Adrenal gland (tissue), 12 donors: ENCODE data around the gene GLIS1. TPM values are rescaled to one million over a fixed set of nuclear protein-coding genes. Genes with fewer than 3 reads are reported as not detected.

Experiments
- DNase-seq, 7 donors: peaks; one replicate each; pipeline ENCODE4 v3.0.0-alpha.2; 2019 to 2020
- H3K27ac ChIP-seq, 5 donors: fragments of 200-600 bp; sonication (generic) in 4 of 5; 1 replicate in 3 of 5; 2 replicates in 2 of 5; pipeline versions ENCODE4 v1.5.1 to v1.8.0; 2016 to 2020; ENCODE audit warnings: mild to moderate bottlenecking in 1 of 5
- H3K27me3 ChIP-seq: fragments of 200-600 bp; 2 replicates; pipeline ENCODE4 v1.8.0; 2021
- H3K36me3 ChIP-seq, 2 donors: fragments of 200-600 bp; replicated peaks in 1 of 2; 1 replicate in 1 of 2; 2 replicates in 1 of 2; pipeline versions ENCODE4 v1.5.1 to v1.8.0; 2018 to 2022
- H3K4me1 ChIP-seq, 2 donors: fragments of 200-600 bp; replicated peaks in 1 of 2; 1 replicate in 1 of 2; 2 replicates in 1 of 2; pipeline versions ENCODE4 v1.5.1 to v1.8.0; 2018 to 2021
- H3K4me3 ChIP-seq, 4 donors: fragments of 200-600 bp; sonication (generic) in 3 of 4; one replicate each; pipeline ENCODE4 v1.5.1; 2016 to 2018
- H3K9me3 ChIP-seq, 3 donors: fragments of 200-600 bp; sonication (generic) in 1 of 3; replicated peaks in 1 of 3; 1 replicate in 2 of 3; 2 replicates in 1 of 3; pipeline versions ENCODE4 v1.5.1 to v1.8.0; 2016 to 2021
- POLR2A ChIP-seq, 2 donors: fragments of 450-650 bp; IDR thresholded peaks; one replicate each; pipeline ENCODE4 v1.6.1; 2017; ENCODE audit warnings: antibody characterized with exemption in 2 of 2, mild to moderate bottlenecking in 2 of 2, moderate library complexity in 1 of 2
- WGBS, 4 donors: extraction: QIAGEN DNeasy Blood & Tissue Kit in 2 of 4; methylation state at CpG; one replicate each; pipeline versions ENCODE4 v1.1.5 to v1.1.7; 2013 to 2017; 5-methylcytosine and 5-hydroxymethylcytosine counted together
- intact Hi-C, 2 donors: fragments of 100-400 bp; cut with DNase I; formaldehyde crosslinking; loops; one replicate each; pipeline versions ENCODE4 v1.14.1 to v1.15.0; 2022 to 2023
- polyA plus RNA-seq, 3 donors: library from polyadenylated mRNA; stranded (reverse); fragments of 200-250 nt in 2 of 3; fragments of 350-450 nt in 1 of 3; fragmentation: Illumina TruSeq in 1 of 3; extraction: RNeasy Lipid Tissue Mini Kit (QIAGEN cat#74804) in 1 of 3; gene quantifications; one replicate each; pipeline ENCODE4 v1.2.3, GENCODE V29; 2013 to 2014
- total RNA-seq, 9 donors: library from RNA; depleted of rRNA in 4 of 9; stranded (reverse); fragments of >200 nt in 4 of 9; fragments of 120-200 nt in 1 of 9; fragmentation: NEBNext Ultra II Directional in 1 of 9; extraction: Animal tissue kit (Norgen Biotek cat#: 25700) in 1 of 9; gene quantifications; one replicate each; pipeline versions ENCODE4 v1.1.0 to v1.2.4, GENCODE V29; 2013 to 2023
- TF ChIP-seq, protein P1 (sequence below), 6 experiments: fragments of 450-650 bp in 4 of 6; fragments of 200-600 bp in 2 of 6; sonication (generic) in 1 of 6; IDR thresholded peaks; 1 replicate in 5 of 6; 2 replicates in 1 of 6; pipeline versions ENCODE4 v1.5.1 to v1.8.0; 2016 to 2021; ENCODE audit warnings: antibody characterized with exemption in 6 of 6, mild to moderate bottlenecking in 2 of 6, moderate library complexity in 1 of 6
- donor health status: healthy with polysubstance abuse.
- donor health status: Bipolar disorder and iron deficiency.
- donor health status: DM: yes; HTN: yes; CAD: no.
- donor health status: DM: no; HTN: no; CAD: no.
- donor health status: DM: no; HTN: no; CAD: no.
- donor health status: DM: yes; HTN: yes; CAD: no.

Gene GLIS1
- total and polyA plus RNA-seq, 12 donors: 0.08 to 0.37 (median 0.14) TPM; not detected in 6

DNA sequence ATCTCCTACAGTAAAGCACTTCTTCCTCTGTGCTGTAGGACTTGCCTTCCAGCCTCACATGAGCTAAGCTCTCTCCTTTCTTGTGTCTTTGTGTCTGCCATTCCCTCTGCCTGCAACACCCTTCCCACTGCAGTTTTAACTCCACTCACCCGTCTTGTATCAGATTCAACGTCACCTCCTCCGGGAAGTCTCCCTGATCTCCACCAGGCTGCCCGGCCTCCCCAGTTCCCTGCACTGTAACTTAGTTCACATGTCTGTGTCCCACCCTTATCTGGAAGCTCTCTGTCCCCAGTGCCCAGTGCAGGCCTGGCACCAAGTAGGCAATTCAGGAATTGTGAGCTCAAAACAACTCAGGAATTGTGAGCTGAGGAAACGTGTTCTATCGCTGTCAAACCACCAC is 96.4 kb downstream of the GLIS1 start:
- Histone ChIP-seq H3K27ac (no peak overlapping the region), H3K9me3 (no peaks in the 10 kb centered on the region), H3K36me3 (no peaks in the 10 kb centered on the region), H3K4me3 (no peak overlapping the region), H3K4me1 (no peaks in the 10 kb centered on the region), H3K27me3 (no peaks in the 10 kb centered on the region)
- intact Hi-C loops: no loop called here
- TF ChIP-seq, protein P1, sequence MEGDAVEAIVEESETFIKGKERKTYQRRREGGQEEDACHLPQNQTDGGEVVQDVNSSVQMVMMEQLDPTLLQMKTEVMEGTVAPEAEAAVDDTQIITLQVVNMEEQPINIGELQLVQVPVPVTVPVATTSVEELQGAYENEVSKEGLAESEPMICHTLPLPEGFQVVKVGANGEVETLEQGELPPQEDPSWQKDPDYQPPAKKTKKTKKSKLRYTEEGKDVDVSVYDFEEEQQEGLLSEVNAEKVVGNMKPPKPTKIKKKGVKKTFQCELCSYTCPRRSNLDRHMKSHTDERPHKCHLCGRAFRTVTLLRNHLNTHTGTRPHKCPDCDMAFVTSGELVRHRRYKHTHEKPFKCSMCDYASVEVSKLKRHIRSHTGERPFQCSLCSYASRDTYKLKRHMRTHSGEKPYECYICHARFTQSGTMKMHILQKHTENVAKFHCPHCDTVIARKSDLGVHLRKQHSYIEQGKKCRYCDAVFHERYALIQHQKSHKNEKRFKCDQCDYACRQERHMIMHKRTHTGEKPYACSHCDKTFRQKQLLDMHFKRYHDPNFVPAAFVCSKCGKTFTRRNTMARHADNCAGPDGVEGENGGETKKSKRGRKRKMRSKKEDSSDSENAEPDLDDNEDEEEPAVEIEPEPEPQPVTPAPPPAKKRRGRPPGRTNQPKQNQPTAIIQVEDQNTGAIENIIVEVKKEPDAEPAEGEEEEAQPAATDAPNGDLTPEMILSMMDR (IDR thresholded peaks at IDR 0.05): no peak
- no peak for TF ChIP-seq POLR2A (IDR thresholded peaks at IDR 0.05)
- 78 to 85% (median 79%) methylated on average over 6 of the region's 6 CpGs for WGBS, 4 donors
- DNase-seq: peak in 1 of 7 donors; percentile 0

DNA sequence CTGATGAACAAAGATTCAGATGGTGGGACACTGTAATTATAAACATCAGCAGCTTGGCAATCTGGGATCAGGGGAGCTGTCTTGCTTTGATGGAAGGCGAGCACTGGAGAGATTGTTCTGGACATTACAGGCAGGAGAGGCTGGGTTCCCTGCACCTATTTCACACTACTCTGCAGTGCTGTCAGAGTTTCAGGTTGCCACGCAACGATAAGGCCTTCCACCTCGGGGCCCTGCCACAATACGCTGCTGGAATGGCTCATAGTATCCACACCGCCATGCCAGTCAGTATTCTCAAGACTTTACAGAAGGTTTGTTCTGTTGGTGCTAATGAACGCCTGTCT is 96.8 kb downstream of the GLIS1 start:
- H3K4me3 ChIP-seq: no peak overlapping the region
- no peak for TF ChIP-seq POLR2A (IDR thresholded peaks at IDR 0.05)
- TF ChIP-seq, protein P1 (IDR thresholded peaks at IDR 0.05): no peak
- WGBS, 4 donors: 73 to 87% (median 81%) methylated on average over 5 to 7 of the region's 7 CpGs
- no peaks in the 10 kb centered on the region for H3K4me1 ChIP-seq
- no peaks in the 10 kb centered on the region for H3K36me3 ChIP-seq
- no peaks in the 10 kb centered on the region for H3K27me3 ChIP-seq
- intact Hi-C loops: no loop called here
- DNase-seq: no peak
- no peak overlapping the region for H3K27ac ChIP-seq
- no peaks in the 10 kb centered on the region for H3K9me3 ChIP-seq

DNA sequence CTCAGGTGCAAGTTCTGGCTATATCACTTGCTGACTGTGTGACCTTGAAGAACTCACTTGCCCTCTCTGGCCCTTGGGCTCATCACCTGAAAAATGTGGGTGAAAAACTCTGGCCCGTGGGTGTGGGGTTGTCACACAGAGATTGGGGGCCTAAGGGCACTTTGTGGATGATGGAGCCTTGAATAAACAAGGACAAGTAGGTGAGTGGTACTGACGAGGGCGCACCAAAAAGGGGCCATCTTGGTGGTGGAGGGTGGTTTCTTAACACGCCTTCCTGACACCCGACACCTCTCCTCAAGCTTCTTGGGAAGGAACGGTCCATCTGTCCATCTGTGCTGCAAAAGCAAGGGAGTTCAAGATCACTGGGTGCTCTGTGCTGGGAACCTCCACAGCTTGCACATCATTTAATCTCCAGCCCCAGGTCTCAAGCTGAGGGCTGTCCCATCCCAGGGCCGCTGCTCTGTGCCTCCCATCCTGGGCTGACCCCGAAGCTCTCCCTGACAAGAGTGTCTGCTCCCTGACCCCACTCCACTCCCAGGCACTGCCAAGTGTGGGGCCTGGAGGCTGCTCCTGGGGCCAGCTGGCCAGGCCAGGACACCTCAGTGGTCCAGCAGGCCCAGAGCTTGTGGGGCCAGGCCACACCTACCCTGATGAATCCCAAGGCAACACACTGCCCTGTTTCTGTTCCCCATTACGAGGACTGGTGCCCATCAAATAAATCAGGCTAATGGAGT is 97.3 kb downstream of the GLIS1 start:
- no peaks in the 10 kb centered on the region for H3K4me1 ChIP-seq
- H3K27me3 ChIP-seq: no peaks in the 10 kb centered on the region
- TF ChIP-seq POLR2A (IDR thresholded peaks at IDR 0.05): no peak
- TF ChIP-seq, protein P1 (IDR thresholded peaks at IDR 0.05): no peak
- no peaks in the 10 kb centered on the region for H3K9me3 ChIP-seq
- H3K36me3 ChIP-seq: no peaks in the 10 kb centered on the region
- 73 to 91% (median 87%) methylated on average over 8 to 9 of the region's 9 CpGs for WGBS, 4 donors
- DNase-seq: peak in 1 of 7 donors; percentile 3
- no peak overlapping the region for H3K4me3 ChIP-seq
- no peak overlapping the region for H3K27ac ChIP-seq
- intact Hi-C loops: no loop called here

DNA sequence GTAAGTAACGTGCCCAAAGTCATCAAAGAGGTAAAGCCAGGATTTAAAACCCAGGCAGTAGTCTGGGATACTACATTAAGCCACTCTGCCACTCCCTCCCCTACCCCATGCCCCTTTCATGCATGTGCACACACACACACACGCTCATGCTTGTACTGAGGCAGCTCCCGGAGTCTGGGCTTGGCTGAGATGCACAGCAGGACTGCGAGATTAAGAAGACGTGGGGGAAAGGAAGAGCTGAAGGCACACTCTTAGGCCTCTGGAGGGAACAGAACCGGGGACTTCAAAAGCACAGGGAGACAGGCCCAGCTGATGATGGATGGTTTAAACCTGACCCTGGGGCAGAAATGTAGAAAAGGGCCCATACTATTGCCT is 98.3 kb downstream of the GLIS1 start:
- Histone ChIP-seq H3K9me3 (no peaks in the 10 kb centered on the region), H3K4me3 (no peak overlapping the region), H3K36me3 (no peaks in the 10 kb centered on the region), H3K27ac (no peak overlapping the region), H3K4me1 (no peaks in the 10 kb centered on the region), H3K27me3 (no peaks in the 10 kb centered on the region)
- DNase-seq: peak in 1 of 7 donors; percentile 4
- no peak for TF ChIP-seq POLR2A (IDR thresholded peaks at IDR 0.05)
- TF ChIP-seq, protein P1 (IDR thresholded peaks at IDR 0.05): no peak
- WGBS, 4 donors: 68 to 75% (median 70%) methylated on average over 6 of the region's 6 CpGs
- intact Hi-C loops: no loop called here
